PC-3 (cell line): ENCODE results near the gene RASAL2. TPM values are rescaled to one million over a fixed set of nuclear protein-coding genes. Genes with fewer than 3 reads are reported as not detected.

Experiments used
- ATAC-seq: fragments of 200-7000 bp; cut with Tn5 transposase; 2 replicates; pipeline ENCODE4 v1.9.1; 2020; ENCODE audit warnings: mild to moderate bottlenecking, moderate library complexity
- BruUV-seq: library from RNA; stranded (reverse); fragments of 400-500 nt; replicated peaks from 2 replicates; lab custom pipeline; 2021; lab: Mats Ljungman, UMichigan
- CTCF ChIA-PET: fragments of 300-600 bp; sonication (Branson Sonifier 250); formaldehyde crosslinking; loops from one replicate; lab custom pipeline; 2022; ENCODE audit warnings: antibody characterized with exemption; lab: Charles Lee
- POLR2A ChIA-PET: fragments of 300-600 bp; sonication (Branson Sonifier 250); formaldehyde crosslinking; loops from one replicate; lab custom pipeline; 2022; ENCODE audit warnings: antibody characterized with exemption; ENCODE audit not compliant: unreplicated experiment; lab: Charles Lee
- DNase-seq: peaks from one replicate; pipeline ENCODE4 v3.0.0-alpha.2; 2015
- H2AFZ ChIP-seq: fragments of 300-600 bp; sonication (generic); 2 replicates; pipeline ENCODE4 v1.6.0; 2016; ENCODE audit warnings: antibody characterized with exemption, low read length
- H3F3A ChIP-seq: fragments of 300-600 bp; sonication (generic); one replicate; pipeline ENCODE4 v1.6.0; 2017; ENCODE audit warnings: antibody characterized with exemption, low read length, control low read depth, mild to moderate bottlenecking; ENCODE audit not compliant: unreplicated experiment
- H3K27ac ChIP-seq: fragments of 300-600 bp; sonication (generic); 2 replicates; pipeline ENCODE4 v1.5.1; 2016; ENCODE audit warnings: mild to moderate bottlenecking, low read length
- H3K27me3 ChIP-seq: fragments of 300-600 bp; sonication (generic); 2 replicates; pipeline ENCODE4 v1.6.1; 2016; ENCODE audit warnings: low read length, mixed read lengths
- H3K36me3 ChIP-seq: fragments of 300-600 bp; sonication (generic); 2 replicates; pipeline ENCODE4 v1.6.1; 2016; ENCODE audit warnings: low read depth, mixed run types, low read length, mixed read lengths
- H3K4me1 ChIP-seq: fragments of 300-600 bp; sonication (generic); 2 replicates; pipeline ENCODE4 v1.5.1; 2016; ENCODE audit warnings: low read length; ENCODE audit not compliant: insufficient read depth
- H3K4me2 ChIP-seq: fragments of 300-600 bp; sonication (generic); 2 replicates; pipeline ENCODE4 v1.6.0; 2016; ENCODE audit warnings: low read length
- H3K4me3 ChIP-seq: fragments of 300-600 bp; sonication (generic); 2 replicates; pipeline ENCODE4 v1.5.1; 2016; ENCODE audit warnings: mild to moderate bottlenecking, low read length, mixed read lengths
- H3K79me2 ChIP-seq: fragments of 300-600 bp; sonication (generic); 2 replicates; pipeline ENCODE4 v1.6.1; 2017; ENCODE audit warnings: low read length, mixed read lengths
- H3K9ac ChIP-seq: fragments of 300-600 bp; sonication (generic); 2 replicates; pipeline ENCODE4 v1.6.0; 2016; ENCODE audit warnings: mild to moderate bottlenecking, low read length
- H3K9me2 ChIP-seq: fragments of 300-600 bp; sonication (generic); replicated peaks from 2 replicates; pipeline ENCODE4 v1.6.1; 2016; ENCODE audit warnings: mixed run types, low read length, mixed read lengths
- H3K9me3 ChIP-seq: fragments of 300-600 bp; sonication (generic); 2 replicates; pipeline ENCODE4 v1.6.1; 2016; ENCODE audit warnings: low read length, mixed read lengths
- H4K20me1 ChIP-seq: fragments of 300-600 bp; sonication (generic); 2 replicates; pipeline ENCODE4 v1.6.1; 2016; ENCODE audit warnings: low read length, mixed read lengths
- CTCF ChIP-seq: fragments of 300-600 bp; sonication (generic); conservative IDR thresholded peaks from 2 replicates; pipeline ENCODE4 v1.5.1; 2017; ENCODE audit warnings: antibody characterized with exemption, low read depth, mild to moderate bottlenecking, low read length
- EZH2 ChIP-seq: fragments of 300-600 bp; sonication (generic); IDR thresholded peaks from one replicate; pipeline ENCODE4 v1.6.1; 2017; ENCODE audit warnings: antibody characterized with exemption, mild to moderate bottlenecking, low read length; ENCODE audit not compliant: unreplicated experiment
- EZH2phosphoT487 ChIP-seq: fragments of 300-600 bp; sonication (generic); IDR thresholded peaks from 2 replicates; pipeline ENCODE4 v1.6.1; 2018; ENCODE audit warnings: mild to moderate bottlenecking, antibody characterized with exemption, low read length, borderline replicate concordance
- intact Hi-C: fragments of 100-400 bp; cut with micrococcal nuclease; formaldehyde crosslinking; loops from 2 replicates; pipeline ENCODE4 v1.9.0; 2023
- total RNA-seq: library from RNA; depleted of rRNA; stranded (reverse); fragments of >200 nt; gene quantifications from 2 replicates; pipeline ENCODE4 v1.2.3, GENCODE V29; 2014

Gene RASAL2
- total RNA-seq, 1 experiment from 2014 or later = 7.9 TPM

GRCh38 chr1:178467837-178468236 lies 373.9 kb downstream of the RASAL2 start:
- TF ChIP-seq EZH2 = no peak
- TF ChIP-seq EZH2phosphoT487 = no peak
- TF ChIP-seq CTCF = no peak
- intact Hi-C loops = loop anchor here (5.0 kb wide), 1 partner anchor 156 kb away; no protein-coding TSS in a partner anchor
- H3K79me2 ChIP-seq = no peaks in the 10 kb centered on the region
- no peaks in the 10 kb centered on the region for H3K9me2 ChIP-seq
- ChIA-PET POLR2A (no interaction called here), CTCF (no interaction called here)
- no peaks in the 10 kb centered on the region for H3F3A ChIP-seq
- H3K27ac ChIP-seq = no peak overlapping the region
- H3K4me1 ChIP-seq = peaks cover 4% of the 10 kb centered on the region
- no peaks in the 10 kb centered on the region for H3K27me3 ChIP-seq
- ATAC-seq (no peak), DNase-seq (no peak)
- no peak overlapping the region for H3K4me2 ChIP-seq
- no TSS peak for BruUV-seq
- no peaks in the 10 kb centered on the region for H4K20me1 ChIP-seq
- H3K9ac ChIP-seq = no peak overlapping the region
- H3K36me3 ChIP-seq = no peaks in the 10 kb centered on the region; the same call in 1 of the 2 replicates
- H3K4me3 ChIP-seq = no peak overlapping the region
- H3K9me3 ChIP-seq = no peaks in the 10 kb centered on the region
- H2AFZ ChIP-seq = no peak overlapping the region

DNA sequence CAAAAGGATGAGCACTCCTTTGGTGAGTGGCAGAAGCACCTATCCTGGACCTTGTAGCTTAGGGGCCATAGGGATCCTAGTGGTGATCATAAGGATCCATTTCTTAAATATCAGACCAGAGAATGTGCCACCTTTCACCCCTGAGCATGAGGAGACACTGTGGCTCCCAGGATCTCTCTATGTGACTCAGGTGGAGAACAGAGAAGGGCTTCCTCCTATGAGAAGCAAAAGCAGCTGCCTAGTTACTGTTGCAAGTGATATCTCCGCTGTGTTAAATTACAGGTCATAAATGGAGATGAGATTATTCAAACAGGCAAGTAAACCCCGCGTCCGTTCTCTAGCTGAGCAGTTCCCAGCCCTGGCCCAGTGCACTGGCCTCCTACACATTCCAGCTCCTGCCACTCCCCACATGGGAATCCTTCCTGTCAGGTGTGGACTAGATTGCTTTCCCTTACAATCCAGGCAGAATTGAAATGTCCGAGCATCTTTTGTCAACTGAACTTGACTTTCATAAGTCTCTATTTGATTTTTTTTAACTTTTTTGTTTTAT lies 376.6 kb downstream of the RASAL2 start:
- ChIA-PET CTCF (no interaction called here), POLR2A (no interaction called here)
- H3K9ac ChIP-seq = no peak overlapping the region
- ATAC-seq = peak; percentile 42; the same call in 1 of the 2 replicates
- TF ChIP-seq EZH2phosphoT487 = no peak
- TF ChIP-seq EZH2 = no peak
- no peak for TF ChIP-seq CTCF
- H4K20me1 ChIP-seq = no peaks in the 10 kb centered on the region
- H3K27ac ChIP-seq = no peak overlapping the region
- intact Hi-C loops = no loop called here
- H3K79me2 ChIP-seq = no peaks in the 10 kb centered on the region
- H3K9me2 ChIP-seq = no peaks in the 10 kb centered on the region
- peak; percentile 10 for DNase-seq
- H3F3A ChIP-seq = no peaks in the 10 kb centered on the region
- H3K9me3 ChIP-seq = no peaks in the 10 kb centered on the region
- no peak overlapping the region for H3K4me3 ChIP-seq
- no peak overlapping the region for H2AFZ ChIP-seq
- H3K4me2 ChIP-seq = no peak overlapping the region
- no peaks in the 10 kb centered on the region for H3K27me3 ChIP-seq
- no TSS peak for BruUV-seq
- no peaks in the 10 kb centered on the region; the same call in 1 of the 2 replicates for H3K36me3 ChIP-seq
- H3K4me1 ChIP-seq = no peaks in the 10 kb centered on the region

DNA sequence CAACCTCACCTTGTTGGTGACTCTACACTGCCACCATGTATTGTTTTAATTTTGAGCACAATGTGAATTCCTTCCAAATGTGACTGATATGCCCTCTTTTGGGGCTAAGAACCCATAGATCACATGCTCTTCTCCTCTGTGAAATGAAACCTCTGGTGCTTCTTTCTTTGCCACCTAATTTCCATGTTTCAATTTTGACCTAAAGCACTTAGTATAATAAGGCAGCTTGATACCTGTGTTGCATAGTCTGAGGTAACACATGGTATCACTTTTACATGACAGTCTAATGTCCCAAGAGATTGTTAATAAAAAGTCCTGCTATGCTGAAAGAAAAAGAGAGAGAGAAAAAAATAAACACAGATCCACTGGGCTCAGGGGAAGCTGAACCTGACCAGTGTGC lies 378.6 kb downstream of the RASAL2 start:
- no peak for ATAC-seq
- no peak for DNase-seq
- Histone ChIP-seq H3K9me2 (no peaks in the 10 kb centered on the region), H3K79me2 (no peaks in the 10 kb centered on the region), H4K20me1 (no peaks in the 10 kb centered on the region), H3K4me1 (no peaks in the 10 kb centered on the region), H3K4me2 (no peak overlapping the region), H3K9ac (no peak overlapping the region), H3K9me3 (no peaks in the 10 kb centered on the region), H3K36me3 (no peaks in the 10 kb centered on the region), H3F3A (no peaks in the 10 kb centered on the region), H3K27me3 (no peaks in the 10 kb centered on the region), H3K4me3 (no peak overlapping the region), H2AFZ (no peak overlapping the region), H3K27ac (no peak overlapping the region)
- TF ChIP-seq EZH2 = no peak
- TF ChIP-seq EZH2phosphoT487 = no peak
- TF ChIP-seq CTCF = no peak
- ChIA-PET CTCF (no interaction called here), POLR2A (no interaction called here)
- intact Hi-C loops = no loop called here
- no TSS peak for BruUV-seq
